NCI-H524 (cell line): ENCODE data around the gene PCBP3.
"Not testable (repeated sequence)": the region's sequence is repeated elsewhere in the genome, so short reads cannot be mapped to it uniquely, and the experiment has no call there.

Experiments used
- DNase-seq, 2 experiments: peaks; one replicate each; lab custom pipeline; 2025; lab: John Stamatoyannopoulos, UW

The PCBP3 gene

GRCh38 chr21:45945066-45945867 is 301.7 kb downstream of the PCBP3 start:
- DNase-seq, result no peak

- DNase-seq, result no peak
These were observed 302.3 kb downstream of the PCBP3 start for GRCh38 chr21:45945868-45946210.

GRCh38 chr21:45947296-45947695 is 303.8 kb downstream of the PCBP3 start:
- no peak for DNase-seq

- DNase-seq, result no peak
These were observed 304.3 kb downstream of the PCBP3 start for GRCh38 chr21:45947716-45948255.

- no peak for DNase-seq
These were observed 305.1 kb downstream of the PCBP3 start for GRCh38 chr21:45948576-45949141.

- DNase-seq, result no peak
These were observed 306.6 kb downstream of the PCBP3 start for GRCh38 chr21:45949928-45950739.

GRCh38 chr21:45950740-45951515 is 307.4 kb downstream of the PCBP3 start:
- DNase-seq, result peak; percentile 85 to 97

- no peak for DNase-seq
These were observed 308.2 kb downstream of the PCBP3 start for GRCh38 chr21:45951676-45952075.

- not testable (repeated sequence) for DNase-seq
These were observed 309.0 kb downstream of the PCBP3 start for GRCh38 chr21:45952527-45952926.

GRCh38 chr21:45952974-45953373 is 309.4 kb downstream of the PCBP3 start:
- no peak for DNase-seq

GRCh38 chr21:45954261-45954660 is 310.7 kb downstream of the PCBP3 start:
- DNase-seq, result peak in 1 of 2 experiments; percentile 63

- no peak for DNase-seq
These were observed 311.4 kb downstream of the PCBP3 start for GRCh38 chr21:45954921-45955320.

- DNase-seq, result no peak
These were observed 314.0 kb downstream of the PCBP3 start for GRCh38 chr21:45957551-45957950.

GRCh38 chr21:45957981-45958600 is 314.6 kb downstream of the PCBP3 start:
- DNase-seq, result no peak

GRCh38 chr21:45959182-45959581 is 315.7 kb downstream of the PCBP3 start:
- no peak for DNase-seq

GRCh38 chr21:45959779-45960390 is 316.4 kb downstream of the PCBP3 start:
- no peak for DNase-seq

- DNase-seq, result not testable (repeated sequence)
These were observed 317.9 kb downstream of the PCBP3 start for GRCh38 chr21:45961408-45961807.

- no peak for DNase-seq
These were observed 319.2 kb downstream of the PCBP3 start for GRCh38 chr21:45962531-45963231.

- no peak for DNase-seq
These were observed 319.7 kb downstream of the PCBP3 start for GRCh38 chr21:45963232-45963570.

- DNase-seq, result peak; percentile 78 to 83
These were observed 321.1 kb downstream of the PCBP3 start for GRCh38 chr21:45964649-45965048.
